HG03280 (cell line): ENCODE measurements around the gene DPP6.
A peak's percentile ranks its signal among the peaks of the same experiment; 100 is the strongest.
"Not testable (repeated sequence)": the region's sequence is repeated elsewhere in the genome, so short reads cannot be mapped to it uniquely, and the experiment has no call there.

Source experiments
- ATAC-seq: cut with Tn5 transposase; IDR thresholded peaks from one replicate; pipeline ENCODE4 v1.9.1; 2021; ENCODE audit warnings: mild to moderate bottlenecking, moderate library complexity; ENCODE audit not compliant: unreplicated experiment

DPP6 gene

GRCh38 chr7:154051643-154052529 lies at the start of gene DPP6:
DPP6 (plus strand) TSS chr7:154052398.
- not testable (repeated sequence) for ATAC-seq

GRCh38 chr7:154009423-154009911 lies 42.7 kb upstream of the DPP6 start:
- ATAC-seq, result not testable (repeated sequence)

- ATAC-seq, result not testable (repeated sequence)
Measured at GRCh38 chr7:154010726-154011568, 41.3 kb upstream of the DPP6 start.

GRCh38 chr7:154012800-154013199 lies 39.4 kb upstream of the DPP6 start:
- not testable (repeated sequence) for ATAC-seq

GRCh38 chr7:154015636-154016035 lies 36.6 kb upstream of the DPP6 start:
- not testable (repeated sequence) for ATAC-seq

GRCh38 chr7:154018354-154018753 lies 33.8 kb upstream of the DPP6 start:
- ATAC-seq, result not testable (repeated sequence)

- not testable (repeated sequence) for ATAC-seq
Measured at GRCh38 chr7:154027805-154028204, 24.4 kb upstream of the DPP6 start.

- ATAC-seq, result not testable (repeated sequence)
Measured at GRCh38 chr7:154030476-154031080, 21.6 kb upstream of the DPP6 start.

GRCh38 chr7:154039466-154040165 lies 12.6 kb upstream of the DPP6 start:
- ATAC-seq, result peak; percentile 73

GRCh38 chr7:154050394-154050793 lies 1.8 kb upstream of the DPP6 start:
- ATAC-seq, result not testable (repeated sequence)

GRCh38 chr7:154051006-154051642 lies 1.1 kb upstream of the DPP6 start:
- ATAC-seq, result not testable (repeated sequence)

GRCh38 chr7:154052530-154053252 lies 493 bp downstream of the DPP6 start:
- ATAC-seq, result not testable (repeated sequence)

GRCh38 chr7:154053466-154054312 lies 1.5 kb downstream of the DPP6 start:
- not testable (repeated sequence) for ATAC-seq

GRCh38 chr7:154054664-154055063 lies 2.5 kb downstream of the DPP6 start:
- ATAC-seq, result not testable (repeated sequence)

- not testable (repeated sequence) for ATAC-seq
Measured at GRCh38 chr7:154055491-154056106, 3.4 kb downstream of the DPP6 start.

GRCh38 chr7:154058783-154059182 lies 6.6 kb downstream of the DPP6 start:
- not testable (repeated sequence) for ATAC-seq

- not testable (repeated sequence) for ATAC-seq
Measured at GRCh38 chr7:154060551-154060950, 8.4 kb downstream of the DPP6 start.

- not testable (repeated sequence) for ATAC-seq
Measured at GRCh38 chr7:154071833-154072232, 19.6 kb downstream of the DPP6 start.
